Measurements from ENCODE around the gene NELL1. TPM values are rescaled to one million over a fixed set of nuclear protein-coding genes. Genes with fewer than 3 reads are reported as not detected.

NELL1 gene
- total RNA-seq, 6 experiments from 2014 or later = not detected

DNA sequence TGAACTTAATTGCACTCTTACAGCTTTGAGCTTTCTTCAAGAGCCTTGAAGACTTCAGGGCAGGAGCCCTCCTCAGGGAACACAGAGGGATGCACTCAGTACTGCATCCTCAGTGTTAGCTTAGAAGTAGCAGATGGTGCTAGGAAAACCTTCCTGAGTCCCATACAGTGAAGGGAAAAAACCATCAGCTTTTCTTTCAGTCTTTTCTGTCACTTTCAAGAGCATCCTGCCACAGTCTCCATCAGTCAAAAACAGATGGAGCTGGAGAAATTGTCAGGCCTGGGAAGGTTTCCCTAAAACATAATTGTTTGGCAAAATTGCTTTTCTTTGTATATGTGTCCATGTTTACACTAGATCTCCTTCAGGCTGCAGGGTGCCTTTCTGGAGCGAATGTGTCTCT, 384.1 kb downstream of the NELL1 start:
- no peaks in the 10 kb centered on the region for H3K36me3 Mint-ChIP-seq (ENCODE audit: low read depth)
- H3K4me3 Mint-ChIP-seq = no peak overlapping the region
- TF ChIP-seq, protein P1, sequence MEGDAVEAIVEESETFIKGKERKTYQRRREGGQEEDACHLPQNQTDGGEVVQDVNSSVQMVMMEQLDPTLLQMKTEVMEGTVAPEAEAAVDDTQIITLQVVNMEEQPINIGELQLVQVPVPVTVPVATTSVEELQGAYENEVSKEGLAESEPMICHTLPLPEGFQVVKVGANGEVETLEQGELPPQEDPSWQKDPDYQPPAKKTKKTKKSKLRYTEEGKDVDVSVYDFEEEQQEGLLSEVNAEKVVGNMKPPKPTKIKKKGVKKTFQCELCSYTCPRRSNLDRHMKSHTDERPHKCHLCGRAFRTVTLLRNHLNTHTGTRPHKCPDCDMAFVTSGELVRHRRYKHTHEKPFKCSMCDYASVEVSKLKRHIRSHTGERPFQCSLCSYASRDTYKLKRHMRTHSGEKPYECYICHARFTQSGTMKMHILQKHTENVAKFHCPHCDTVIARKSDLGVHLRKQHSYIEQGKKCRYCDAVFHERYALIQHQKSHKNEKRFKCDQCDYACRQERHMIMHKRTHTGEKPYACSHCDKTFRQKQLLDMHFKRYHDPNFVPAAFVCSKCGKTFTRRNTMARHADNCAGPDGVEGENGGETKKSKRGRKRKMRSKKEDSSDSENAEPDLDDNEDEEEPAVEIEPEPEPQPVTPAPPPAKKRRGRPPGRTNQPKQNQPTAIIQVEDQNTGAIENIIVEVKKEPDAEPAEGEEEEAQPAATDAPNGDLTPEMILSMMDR (IDR thresholded peaks at IDR 0.05) = no peak
- no peaks in the 10 kb centered on the region for H3K4me1 Mint-ChIP-seq (ENCODE audit: low read depth)
- no peaks in the 10 kb centered on the region; the same call in 1 of the 2 replicates for H3K27me3 Mint-ChIP-seq (ENCODE audit: insufficient read depth)
- peaks cover 42% of the 10 kb centered on the region for H3K9me3 Mint-ChIP-seq
- H3K27ac Mint-ChIP-seq = no peak overlapping the region
- no peak for DNase-seq

DNA sequence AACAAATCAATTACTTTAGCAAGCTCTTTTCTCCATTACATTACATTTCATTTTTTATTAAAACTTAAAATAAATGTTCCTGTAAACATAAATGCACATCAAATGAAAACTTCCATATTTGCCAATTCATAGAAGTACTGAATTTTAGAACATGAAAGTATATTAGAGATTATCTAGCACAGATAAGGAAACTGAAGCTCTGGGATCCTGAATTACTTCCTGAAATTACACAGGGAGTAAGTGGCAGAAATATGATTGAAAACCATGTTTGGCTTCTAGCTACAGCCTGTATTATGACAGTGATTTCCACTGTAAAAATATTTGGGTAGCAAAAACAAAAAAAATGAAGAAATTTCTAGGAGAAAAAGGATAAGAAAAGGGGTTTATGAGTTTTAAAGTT, 387.3 kb downstream of the NELL1 start:
- DNase-seq = no peak
- TF ChIP-seq, protein P1 (IDR thresholded peaks at IDR 0.05) = no peak
- Mint-ChIP-seq H3K27ac (no peak overlapping the region), H3K9me3 (peaks cover 35% of the 10 kb centered on the region), H3K4me1 (ENCODE audit: low read depth) (no peaks in the 10 kb centered on the region), H3K27me3 (ENCODE audit: insufficient read depth) (no peaks in the 10 kb centered on the region; the same call in 1 of the 2 replicates), H3K36me3 (ENCODE audit: low read depth) (no peaks in the 10 kb centered on the region), H3K4me3 (no peak overlapping the region)

DNA sequence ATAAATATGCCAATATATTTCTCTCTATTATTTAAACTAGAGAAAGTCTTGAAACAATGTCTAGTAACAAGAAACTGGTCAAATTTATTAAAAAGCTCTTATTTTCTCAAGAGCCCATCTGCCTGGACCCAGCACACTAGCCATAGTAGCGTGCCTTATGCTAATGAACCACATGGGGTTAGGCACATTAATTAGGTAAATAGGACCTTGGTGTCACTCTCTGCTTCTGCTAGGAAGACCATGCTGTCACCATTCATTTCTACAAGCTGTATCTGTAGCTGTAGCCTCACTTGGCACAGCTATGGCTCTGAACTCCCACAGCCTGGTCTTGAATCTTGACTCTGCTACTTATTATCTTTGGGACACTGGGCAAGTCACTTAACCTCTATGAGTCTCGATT, 390.5 kb downstream of the NELL1 start:
- peaks cover 38% of the 10 kb centered on the region for H3K9me3 Mint-ChIP-seq
- H3K27me3 Mint-ChIP-seq (ENCODE audit: insufficient read depth) = no peaks in the 10 kb centered on the region
- TF ChIP-seq, protein P1 (IDR thresholded peaks at IDR 0.05) = no peak
- no peak for DNase-seq
- H3K4me1 Mint-ChIP-seq (ENCODE audit: low read depth) = no peaks in the 10 kb centered on the region
- peaks cover 5% of the 10 kb centered on the region for H3K36me3 Mint-ChIP-seq (ENCODE audit: low read depth)
- no peak overlapping the region for H3K4me3 Mint-ChIP-seq
- no peak overlapping the region for H3K27ac Mint-ChIP-seq

DNA sequence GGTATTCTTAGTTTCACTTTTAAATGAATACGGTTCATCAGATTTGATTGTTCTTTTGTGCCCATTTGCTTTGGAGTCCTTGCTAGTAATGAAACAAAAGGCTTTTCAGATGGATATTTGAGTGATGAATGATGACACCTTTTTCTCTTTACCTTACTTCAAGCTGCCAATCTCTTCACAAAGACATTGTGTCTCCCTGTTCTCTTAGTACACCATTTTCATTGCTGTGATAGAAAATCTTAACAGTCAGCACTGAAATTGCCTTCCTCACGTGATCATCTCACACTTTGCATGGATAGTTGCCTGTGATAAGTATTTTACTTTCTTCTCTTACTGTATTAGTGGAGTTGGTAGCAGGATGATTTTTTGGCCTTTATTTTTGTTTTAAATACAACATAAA, 396.6 kb downstream of the NELL1 start:
- peaks cover 5% of the 10 kb centered on the region for H3K36me3 Mint-ChIP-seq (ENCODE audit: low read depth)
- no peak overlapping the region for H3K27ac Mint-ChIP-seq
- no peak overlapping the region for H3K4me3 Mint-ChIP-seq
- H3K4me1 Mint-ChIP-seq (ENCODE audit: low read depth) = no peaks in the 10 kb centered on the region
- H3K9me3 Mint-ChIP-seq = peaks cover 36% of the 10 kb centered on the region
- TF ChIP-seq, protein P1 (IDR thresholded peaks at IDR 0.05) = no peak
- no peaks in the 10 kb centered on the region for H3K27me3 Mint-ChIP-seq (ENCODE audit: insufficient read depth)
- DNase-seq = no peak

DNA sequence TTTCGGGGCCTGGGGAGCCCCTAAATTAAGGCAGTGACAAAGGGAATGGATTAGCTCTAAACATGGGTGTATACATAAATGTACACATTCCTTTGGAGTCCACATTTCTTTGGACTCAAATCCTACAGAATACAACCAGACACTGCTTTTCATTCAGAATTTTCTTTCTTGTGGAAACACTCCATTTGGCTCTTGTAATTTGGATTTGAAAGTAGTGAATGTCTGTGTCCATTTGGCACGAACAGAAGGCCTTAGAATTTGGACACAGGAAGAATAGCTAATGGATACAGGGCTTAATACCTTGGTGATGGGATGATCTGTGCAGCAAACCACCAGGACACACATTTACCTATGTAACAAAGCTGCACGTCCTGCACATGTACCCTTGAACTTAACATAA, 399.5 kb downstream of the NELL1 start:
- no peak overlapping the region for H3K4me3 Mint-ChIP-seq
- H3K4me1 Mint-ChIP-seq (ENCODE audit: low read depth) = no peaks in the 10 kb centered on the region
- TF ChIP-seq, protein P1 (IDR thresholded peaks at IDR 0.05) = no peak
- no peaks in the 10 kb centered on the region; the same call in 1 of the 2 replicates for H3K36me3 Mint-ChIP-seq (ENCODE audit: low read depth)
- H3K9me3 Mint-ChIP-seq = peaks cover 35% of the 10 kb centered on the region
- H3K27ac Mint-ChIP-seq = no peak overlapping the region
- H3K27me3 Mint-ChIP-seq (ENCODE audit: insufficient read depth) = no peaks in the 10 kb centered on the region
- no peak for DNase-seq

DNA sequence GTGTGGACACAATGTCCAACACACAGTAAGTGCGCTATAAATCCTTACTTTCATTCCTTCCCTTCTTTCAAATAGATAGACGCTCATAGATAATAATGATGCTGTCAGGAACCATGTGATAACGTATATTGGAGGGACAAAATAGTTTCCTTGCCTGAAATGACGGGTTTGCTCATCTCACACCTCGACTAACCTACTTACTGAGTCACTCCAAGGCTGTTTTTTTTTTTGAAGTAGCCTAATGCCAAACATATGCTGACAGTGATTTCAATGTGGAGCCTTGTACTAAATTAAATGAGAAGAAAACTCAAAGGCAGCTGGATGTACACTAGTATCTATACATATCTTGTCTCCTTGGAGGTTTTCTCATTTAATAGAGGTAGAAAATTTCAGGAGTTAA, 400.5 kb downstream of the NELL1 start:
- H3K27ac Mint-ChIP-seq = no peak overlapping the region

More for the DNA sequence above, 400.5 kb downstream of the NELL1 start:
- Mint-ChIP-seq H3K36me3 (ENCODE audit: low read depth) (no peaks in the 10 kb centered on the region), H3K27me3 (ENCODE audit: insufficient read depth) (no peaks in the 10 kb centered on the region), H3K4me3 (no peak overlapping the region), H3K4me1 (ENCODE audit: low read depth) (no peaks in the 10 kb centered on the region), H3K9me3 (peaks cover 31% of the 10 kb centered on the region)
- TF ChIP-seq, protein P1 (IDR thresholded peaks at IDR 0.05) = no peak
- no peak for DNase-seq
